ENCODE results near the gene JUN.

The JUN gene

DNA sequence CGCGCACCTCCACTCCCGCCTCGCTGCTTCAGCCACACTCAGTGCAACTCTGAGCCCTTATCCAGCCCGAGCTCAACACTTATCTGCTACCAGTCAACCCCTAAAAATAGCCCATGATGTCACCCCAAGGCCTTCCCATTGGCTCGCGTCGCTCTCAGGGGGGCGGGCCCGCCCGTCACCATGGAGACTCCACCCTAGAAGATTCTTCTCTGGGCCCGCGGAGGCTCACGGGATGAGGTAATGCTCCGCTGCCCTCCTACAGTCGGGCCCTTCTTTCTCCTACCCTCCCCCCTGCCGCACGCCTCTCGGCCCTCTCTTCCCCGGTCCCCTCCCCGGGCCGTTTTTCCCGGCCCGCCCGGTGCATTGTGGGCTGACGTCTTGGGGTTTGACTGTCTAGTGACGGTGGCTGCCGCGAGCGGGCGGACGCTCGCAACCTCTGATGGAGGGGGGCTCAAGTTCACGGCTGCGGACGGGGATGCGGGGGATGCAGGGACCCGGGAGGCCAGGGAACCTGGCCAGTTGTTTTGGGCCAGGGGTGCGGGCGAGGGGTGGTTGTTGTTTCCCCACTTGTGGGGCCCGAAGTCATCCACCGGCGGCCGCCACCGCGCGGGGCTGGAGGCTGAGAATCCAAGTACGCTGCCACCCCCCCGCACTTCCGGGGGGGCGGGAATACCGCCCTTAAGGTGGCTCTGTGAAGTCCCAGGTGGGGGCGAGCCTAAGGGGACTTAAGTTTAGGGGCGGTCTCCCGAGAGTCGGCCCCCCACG lies at the start of gene JUN:
Gene JUN, minus strand, starts transcription at position 55 of the 765 bp plus-strand sequence. CDS start 977 bp downstream, outside the sequence.
- peak; percentile 99 for DNase-seq (ENCODE audit: low read depth)

DNA sequence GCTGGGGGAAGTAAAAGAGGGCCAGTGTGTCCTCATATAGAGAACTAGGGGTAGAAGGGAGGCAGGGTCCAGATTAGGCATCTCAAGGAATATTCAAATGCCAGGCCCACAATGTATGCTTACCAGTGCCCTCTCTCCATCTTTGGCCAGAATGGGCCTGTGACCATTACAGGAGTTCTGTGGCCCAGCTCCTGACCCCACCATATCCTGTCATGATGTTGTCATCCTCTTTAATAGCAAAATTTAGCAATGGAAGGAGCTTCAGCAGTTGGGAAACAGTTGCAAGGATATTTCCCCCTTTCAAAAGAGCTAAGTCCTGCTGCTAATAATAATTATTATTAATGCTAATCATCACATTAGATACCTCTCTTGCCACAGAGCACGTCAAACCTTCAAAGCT lies 49.3 kb upstream of the JUN start:
- DNase-seq (ENCODE audit: low read depth), result no peak

DNA sequence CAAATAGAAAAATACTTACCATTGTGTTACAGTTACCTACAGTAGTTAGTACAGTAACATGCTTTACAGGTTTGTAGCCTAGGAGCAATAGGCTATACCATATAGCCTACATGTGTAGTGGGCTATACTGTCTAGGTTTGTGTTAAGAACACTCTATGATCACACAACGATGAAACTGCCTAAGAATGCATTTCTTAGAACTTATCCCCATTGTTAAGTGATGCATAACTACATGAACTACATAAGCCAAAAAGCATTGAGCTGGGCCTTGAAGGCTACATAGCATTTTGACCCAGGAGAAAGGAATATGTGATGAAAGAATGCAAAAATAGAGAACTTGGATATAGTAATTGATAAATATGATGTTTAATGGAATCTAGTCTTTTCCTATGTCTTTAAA lies 46.4 kb upstream of the JUN start:
- DNase-seq (ENCODE audit: low read depth), result no peak

DNA sequence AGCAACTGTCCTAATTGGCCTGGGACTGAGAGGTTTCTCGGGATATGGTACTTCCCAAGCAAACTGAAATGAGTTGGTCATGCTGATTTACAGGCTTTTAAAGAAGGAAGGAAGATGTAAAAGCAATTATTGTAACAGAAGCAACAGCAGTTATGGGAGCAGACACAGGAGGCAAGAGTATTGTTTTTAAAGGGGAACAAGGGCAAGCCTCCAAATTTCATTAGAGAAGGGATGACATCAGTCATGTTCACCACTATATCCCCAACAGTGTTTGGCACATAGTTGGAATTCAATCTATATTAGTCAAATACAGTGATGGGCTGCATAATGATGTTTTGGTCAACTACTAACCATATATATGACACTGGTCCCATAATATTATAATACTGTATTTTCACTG lies 46.0 kb upstream of the JUN start:
- peak; percentile 75 for DNase-seq (ENCODE audit: low read depth)

DNA sequence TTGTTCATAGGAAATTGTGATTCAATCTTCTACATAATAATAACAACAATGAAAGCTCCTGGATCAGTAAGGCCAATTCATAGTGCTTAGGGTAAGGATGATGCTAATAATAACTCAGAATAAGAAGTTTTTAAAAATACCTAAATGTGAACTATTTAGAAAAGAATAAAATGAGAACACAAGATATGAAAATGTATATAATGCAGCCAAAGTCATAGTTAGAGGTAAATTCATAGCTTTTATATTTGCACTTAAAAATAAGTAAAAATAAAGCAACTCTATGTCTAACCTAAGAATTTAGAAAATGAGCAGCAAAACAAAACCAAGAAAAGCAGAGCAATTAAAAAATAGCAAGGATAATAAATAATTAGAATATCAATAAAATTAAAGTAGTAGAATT lies 43.5 kb upstream of the JUN start:
- DNase-seq (ENCODE audit: low read depth), result no peak

DNA sequence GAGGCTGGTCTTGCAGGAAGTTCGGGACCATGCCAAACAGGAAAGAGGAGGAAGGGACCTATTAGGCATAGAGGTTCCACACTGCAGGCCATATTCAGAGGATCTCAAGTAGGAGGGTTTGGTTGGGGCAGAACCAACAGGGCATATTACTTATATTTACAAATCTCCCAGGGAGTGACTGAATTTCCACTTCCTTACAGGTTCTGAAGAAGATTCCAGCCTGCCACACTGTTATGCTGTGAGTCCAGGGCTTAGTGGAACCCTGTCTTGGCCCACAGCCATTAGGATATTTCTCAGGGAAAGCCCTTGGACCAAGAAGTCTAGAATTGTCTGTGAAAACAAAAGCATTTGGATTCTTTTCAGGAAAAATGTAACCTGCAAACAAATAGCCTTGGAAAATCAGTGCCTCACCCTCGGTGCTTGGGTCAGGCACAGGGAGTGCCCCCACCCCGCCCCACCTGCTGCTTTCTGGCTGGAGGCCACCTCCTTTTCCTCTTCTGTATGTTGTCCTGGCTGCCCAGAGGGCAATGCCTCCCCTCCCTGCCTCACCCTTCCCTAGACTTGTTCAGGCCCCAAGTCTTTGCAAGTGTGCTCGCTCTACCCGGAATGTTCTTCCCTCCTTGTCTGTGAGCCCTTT lies 41.0 kb upstream of the JUN start:
- DNase-seq (ENCODE audit: low read depth), result no peak

DNA sequence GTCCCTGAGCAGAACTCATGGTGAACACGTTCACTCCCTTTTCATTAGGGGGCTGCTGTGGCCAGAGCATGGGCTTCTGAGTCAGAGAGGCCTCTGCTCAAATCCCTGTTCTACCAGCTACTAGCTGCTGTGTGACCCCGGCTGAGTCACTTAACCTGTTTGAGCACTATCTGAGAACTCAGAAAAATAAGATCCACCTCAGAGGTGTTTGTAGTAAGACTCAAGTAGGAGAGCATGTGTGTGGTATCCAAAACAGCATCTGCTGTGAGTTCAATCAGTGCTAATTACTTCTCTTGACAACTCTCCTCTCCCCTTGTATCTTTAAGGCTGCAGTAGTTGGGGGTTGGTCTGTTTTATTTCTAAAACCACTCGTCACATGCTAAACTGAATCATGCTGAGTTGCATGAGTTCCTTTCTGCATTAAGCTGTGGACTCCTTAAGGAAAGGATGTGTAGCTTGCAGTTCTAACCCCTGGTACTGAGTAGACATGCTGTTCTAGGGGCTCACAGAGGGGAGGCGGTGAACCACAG lies 39.7 kb upstream of the JUN start:
- DNase-seq (ENCODE audit: low read depth), result peak; percentile 90

DNA sequence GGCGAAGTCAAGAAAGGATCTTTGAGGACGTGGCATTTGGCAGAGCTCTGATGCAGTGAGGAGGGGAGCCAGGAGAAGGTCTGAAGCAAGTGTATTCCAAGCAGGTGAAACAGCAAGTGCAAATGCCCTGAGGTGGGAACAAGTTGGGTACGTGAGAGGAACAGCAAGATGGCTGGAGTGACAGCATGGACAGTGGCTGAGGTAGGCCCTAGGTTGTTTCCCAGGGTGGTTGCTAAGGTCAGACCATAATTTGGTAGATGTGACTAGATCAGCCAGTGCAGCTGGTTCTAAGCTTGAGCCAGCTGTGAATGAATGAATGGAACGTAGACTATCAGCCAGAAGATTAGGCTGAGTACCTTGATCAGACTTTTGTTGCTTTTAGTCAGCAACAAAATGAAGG lies 37.5 kb upstream of the JUN start:
- no peak for DNase-seq (ENCODE audit: low read depth)

DNA sequence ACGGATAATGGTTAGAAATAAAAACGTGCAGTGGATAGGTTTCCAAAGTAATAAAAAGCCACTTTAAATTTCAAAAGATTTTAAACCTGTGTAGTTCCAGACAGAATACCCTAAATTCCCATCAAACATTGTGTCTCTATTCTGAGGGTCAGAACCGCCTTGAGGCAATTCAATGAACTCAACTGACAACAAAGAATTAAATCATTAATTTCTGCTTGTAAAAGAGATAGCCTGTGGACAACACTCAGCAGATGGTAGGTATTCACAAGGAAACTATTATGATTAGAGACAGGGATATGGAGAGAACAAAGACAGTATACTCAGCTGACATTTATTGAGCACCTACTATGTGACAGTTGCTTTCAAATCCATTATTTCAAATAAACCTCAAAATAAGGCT lies 35.1 kb upstream of the JUN start:
- DNase-seq (ENCODE audit: low read depth), result no peak

DNA sequence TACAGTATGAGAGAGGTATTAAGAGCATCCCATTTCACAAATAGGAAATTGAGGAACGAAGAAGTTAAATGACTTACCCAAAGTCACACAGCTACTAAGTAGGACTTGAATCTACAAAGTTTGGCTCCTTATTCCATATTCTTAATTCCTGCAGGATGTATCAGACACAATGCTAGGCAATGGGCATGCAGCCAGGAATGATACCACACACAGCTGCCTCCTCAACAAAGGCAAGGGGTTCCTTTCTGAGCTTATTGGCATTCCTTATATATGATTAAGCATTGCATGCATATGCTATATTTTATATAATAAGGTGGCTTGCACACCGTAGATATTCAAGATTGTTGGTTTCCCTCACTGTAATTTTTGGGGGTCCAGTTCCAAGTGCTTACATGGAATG lies 34.2 kb upstream of the JUN start:
- peak; percentile 96 for DNase-seq (ENCODE audit: low read depth)

DNA sequence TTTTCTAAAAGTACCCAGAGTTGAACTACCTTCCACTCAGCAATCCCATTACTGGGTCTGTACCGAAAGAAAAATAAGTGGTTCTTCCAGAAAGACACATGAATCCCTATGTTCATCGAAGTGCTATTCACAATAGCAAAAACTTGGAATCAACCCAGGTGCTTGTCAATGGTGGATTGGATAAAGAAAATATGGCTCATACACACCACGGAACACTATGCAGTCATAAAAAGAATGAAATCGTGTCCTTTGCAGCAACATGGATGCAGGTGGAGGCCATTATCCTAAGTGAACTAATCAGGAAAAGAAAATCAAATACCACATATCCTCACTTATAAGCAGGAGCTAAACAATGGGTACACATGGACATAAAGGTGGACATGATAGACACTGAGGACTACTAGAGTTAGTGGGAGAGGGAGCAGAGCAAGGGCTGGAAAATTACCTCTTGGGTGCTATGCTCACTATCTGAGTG lies 32.9 kb upstream of the JUN start:
- DNase-seq (ENCODE audit: low read depth), result no peak

DNA sequence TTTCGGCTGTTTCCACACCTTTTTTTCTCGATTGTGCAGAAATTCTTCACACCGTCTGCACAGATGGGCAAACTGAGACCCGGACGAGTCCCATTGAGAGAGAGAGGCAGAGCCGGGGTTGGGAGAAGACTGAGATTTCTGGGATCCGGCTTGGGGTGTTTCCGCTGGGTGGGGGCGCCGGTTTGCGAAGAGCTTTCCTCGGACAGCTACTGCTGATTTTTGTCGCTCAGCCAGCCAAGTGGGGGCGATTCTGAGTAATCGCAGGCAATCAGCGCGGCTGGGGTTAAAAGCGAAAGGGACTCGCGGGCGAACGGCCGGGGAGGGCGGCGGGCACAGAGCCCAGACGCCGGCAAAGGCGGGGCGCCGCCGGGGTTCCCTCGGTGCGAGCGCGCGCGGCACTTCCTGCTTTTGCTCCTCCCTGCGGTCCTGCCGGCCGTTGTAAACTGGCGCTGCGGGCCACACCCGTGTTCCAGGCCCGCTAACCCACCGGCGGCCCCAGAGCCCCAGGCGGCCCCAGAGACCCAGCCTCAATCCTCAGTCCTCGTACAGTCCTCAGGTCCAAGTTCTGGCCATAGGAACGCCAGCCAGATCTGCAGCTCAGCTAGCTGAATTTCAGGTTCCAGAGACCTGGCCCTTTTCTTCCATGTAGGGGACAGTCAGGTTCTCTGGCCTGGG lies 32.4 kb upstream of the JUN start:
- DNase-seq (ENCODE audit: low read depth), result peak; percentile 72

DNA sequence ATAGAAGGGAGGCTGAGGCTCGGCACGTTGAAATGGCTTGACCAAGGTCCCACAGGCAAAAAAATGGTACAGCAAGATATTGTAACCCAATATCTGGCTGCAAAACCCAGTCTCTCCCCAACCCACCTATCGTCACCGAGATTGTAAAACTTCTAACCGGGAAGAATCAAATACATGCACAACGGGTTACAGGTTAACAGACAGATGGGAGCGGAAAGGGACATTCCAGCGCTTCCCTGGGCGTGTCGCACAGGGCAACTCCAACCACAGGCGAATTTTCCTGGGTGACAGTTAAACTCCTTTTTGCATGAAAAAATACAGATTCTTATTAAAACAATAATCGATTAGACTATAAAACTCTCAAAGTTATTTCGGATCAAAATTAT lies 31.8 kb upstream of the JUN start:
- no peak for DNase-seq (ENCODE audit: low read depth)

DNA sequence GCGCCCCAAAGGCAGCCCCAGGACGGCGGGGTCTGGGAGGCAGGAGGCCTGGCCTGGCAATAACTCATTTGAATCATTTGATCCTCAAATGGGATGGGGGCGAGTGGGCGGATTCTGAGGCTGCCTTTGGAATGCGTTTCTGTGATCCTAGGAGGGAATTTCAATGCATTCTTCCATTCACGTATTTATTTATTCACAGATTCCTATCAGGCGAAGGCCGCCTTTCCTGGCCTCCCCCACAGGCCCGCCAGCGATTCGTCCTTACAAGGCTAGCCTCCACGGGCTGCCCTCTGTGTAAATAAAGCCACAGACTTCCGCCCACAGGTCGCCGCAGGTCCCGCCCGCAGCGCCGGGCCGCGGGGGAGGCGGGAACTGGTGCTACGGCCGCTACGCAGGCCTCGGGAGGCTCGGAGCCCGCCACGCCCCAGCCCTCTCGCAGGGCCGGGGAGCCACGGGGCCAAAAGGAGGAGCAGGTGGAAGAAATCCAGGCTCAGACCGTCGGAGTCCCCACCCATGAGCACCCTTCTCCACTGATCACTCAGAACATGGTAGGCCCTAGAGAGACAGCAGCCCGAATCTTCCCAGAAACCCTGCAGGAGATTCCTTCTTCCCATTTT lies 31.3 kb upstream of the JUN start:
- DNase-seq (ENCODE audit: low read depth), result peak; percentile 74

DNA sequence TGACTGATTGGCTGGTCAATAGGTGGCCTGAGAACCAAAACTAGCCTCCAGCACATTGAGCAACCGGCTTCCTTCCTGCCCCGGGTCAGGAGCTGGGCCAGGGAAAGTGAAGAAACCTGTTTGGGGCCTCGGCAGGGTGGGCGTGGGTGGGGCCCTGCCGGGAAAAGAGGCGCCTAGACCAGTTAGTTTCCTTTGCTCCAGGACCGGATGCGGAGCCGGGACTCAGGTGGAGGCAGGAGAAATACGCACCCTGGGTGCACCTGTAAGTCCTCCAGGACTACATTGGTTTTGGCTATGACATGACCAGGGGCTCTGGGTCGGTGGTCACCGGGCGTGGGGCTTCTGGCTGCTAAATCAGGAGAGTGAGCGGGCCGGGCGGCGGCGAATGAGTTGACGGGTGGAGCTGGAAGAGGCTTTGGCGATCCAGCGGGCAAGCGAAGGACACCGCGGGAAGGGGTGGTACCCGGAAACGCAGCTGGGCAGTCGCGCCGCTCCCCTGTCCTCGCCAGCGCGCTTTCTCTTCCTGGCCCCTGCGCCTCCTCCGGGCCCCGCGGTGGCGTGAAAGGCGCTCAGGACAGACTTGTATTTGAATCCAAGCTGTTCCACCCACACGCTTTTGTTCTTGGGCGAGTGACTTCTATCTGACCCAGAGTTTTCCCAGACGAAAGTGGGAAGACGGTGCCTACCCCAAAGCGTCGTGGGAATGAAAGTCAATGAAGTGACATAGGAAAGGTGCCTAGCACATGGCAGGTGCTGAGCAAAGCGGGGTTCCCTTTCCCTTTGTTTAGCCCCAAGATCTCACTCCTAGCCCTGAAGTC lies 30.6 kb upstream of the JUN start:
- DNase-seq (ENCODE audit: low read depth), result no peak

DNA sequence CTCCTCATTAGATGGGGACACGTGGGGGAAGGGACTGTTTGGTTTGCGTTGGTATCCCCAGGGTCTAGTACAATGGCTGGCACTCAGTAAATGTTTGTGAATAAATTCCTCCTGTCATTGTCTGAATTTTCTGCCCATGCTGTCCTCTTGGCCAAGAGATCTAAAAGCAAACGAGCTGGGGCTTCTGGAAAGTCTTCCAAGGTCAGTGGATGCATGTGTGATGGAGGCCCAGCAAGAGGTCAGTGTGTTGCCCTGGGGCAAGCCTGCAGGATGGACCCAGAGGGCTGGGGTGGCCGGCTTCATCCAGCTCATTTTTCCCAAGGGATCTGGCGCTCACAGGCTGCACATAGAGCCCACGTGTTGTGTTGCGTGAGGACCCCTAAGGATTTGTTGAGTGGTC lies 30.0 kb upstream of the JUN start:
- no peak for DNase-seq (ENCODE audit: low read depth)

DNA sequence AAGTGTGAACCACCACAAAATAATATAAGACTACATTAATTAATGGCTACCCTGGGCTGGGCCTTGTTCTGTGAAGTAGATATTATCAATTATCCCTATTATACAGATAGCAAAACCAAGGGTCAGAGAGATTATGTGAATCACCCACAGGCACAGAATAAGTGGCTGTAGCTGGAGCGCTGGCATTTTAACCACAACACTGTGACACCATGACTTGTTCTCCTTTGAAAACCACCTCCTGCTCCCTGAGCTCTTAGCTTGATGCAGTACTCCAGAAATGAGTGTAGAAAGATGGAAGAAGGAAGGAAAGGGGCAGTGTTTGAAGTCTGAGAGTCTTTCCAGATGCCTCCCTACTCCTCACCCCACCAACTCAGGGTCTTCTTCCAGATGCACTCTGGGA lies 29.5 kb upstream of the JUN start:
- no peak for DNase-seq (ENCODE audit: low read depth)

DNA sequence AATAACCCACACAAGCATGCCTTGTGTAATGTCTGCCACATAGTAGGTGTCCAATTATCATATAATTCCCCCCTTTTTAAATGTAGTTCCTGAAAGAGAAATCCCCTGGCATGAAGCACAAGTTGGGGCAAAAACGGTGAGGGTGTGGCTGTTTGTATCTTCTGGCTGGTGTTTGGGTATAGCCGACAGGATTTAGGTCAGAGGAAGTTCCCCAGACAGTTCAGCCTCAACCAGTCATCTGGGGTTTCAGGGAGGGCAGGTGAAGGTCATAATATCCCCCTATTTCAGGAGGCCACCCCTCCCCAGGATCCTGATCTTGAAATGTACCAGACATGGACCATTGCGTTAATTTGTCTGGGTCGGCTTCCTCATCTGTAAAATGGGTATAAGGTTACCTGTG lies 29.1 kb upstream of the JUN start:
- no peak for DNase-seq (ENCODE audit: low read depth)

DNA sequence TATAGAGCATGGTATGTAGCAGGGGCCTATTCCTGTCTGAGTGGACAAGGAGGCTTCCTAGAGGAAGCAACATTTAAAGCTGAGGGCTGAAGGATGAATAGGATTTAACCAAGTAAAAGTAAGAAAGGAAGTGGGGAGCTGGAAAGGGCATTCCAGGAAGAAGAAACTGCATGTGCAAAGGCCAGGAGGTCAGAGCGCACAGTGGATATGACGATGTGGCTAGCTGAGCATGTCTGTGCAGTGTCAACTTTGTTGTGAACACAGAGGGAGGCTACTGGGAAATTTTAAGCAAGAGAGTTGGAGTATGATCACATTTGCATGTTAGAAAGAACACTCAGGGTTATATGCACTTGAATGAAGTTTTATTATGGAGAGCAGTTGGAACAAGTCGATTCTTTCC lies 28.6 kb upstream of the JUN start:
- no peak for DNase-seq (ENCODE audit: low read depth)

DNA sequence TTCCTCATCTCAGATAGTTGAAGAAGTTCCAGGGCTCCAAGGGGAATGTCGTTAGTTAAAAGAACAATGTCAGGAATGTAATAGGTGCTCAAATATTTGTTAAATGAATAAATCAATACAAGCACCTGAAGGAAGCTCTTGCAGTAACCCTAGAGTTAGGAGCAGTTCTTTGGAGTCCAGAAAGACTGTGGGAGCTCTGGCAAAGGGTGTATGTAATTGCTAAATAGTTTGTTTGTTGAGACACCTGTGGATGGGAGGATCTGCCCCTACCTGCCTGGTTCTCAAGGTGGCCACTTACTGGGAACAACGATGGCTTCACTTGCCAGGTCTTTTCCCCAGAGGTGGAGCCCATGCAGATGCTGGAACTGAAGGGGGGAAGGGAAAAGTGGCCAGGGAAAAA lies 27.5 kb upstream of the JUN start:
- DNase-seq (ENCODE audit: low read depth), result no peak

DNA sequence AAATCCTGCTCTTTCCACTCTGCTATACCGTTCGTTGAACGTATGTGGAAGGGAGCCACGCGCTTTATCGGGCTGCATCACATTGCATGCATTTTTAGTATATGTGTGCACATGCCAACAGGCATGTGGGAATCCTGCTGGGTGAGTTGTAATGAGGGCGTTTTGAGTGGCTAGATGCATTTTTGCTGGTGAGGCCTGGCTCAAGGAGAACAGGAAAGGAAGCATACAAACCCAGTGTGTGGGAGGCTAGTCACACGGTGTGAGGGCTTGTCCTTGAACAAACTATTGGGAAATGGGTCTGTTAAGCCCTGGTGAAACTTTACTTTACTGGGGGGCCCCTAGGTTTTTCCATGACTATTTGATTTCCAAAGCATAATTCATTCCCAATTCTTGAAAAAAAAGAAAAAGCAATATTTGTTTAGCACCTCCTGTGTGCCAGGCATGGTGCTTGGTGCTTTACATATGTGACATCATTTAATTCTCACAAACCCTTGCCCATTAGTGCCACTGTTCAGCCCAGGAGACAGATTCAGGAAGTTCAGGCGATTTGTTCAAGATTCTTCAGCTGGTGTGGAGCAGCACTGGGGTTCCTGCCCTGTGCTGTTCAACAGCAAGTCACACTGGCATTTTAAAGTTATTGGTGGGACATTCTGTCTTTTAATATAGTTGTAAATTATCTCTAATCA lies 25.6 kb upstream of the JUN start:
- no peak for DNase-seq (ENCODE audit: low read depth)
